Measurements from ENCODE around the gene MAP2. TPM values are rescaled to one million over a fixed set of nuclear protein-coding genes. Genes with fewer than 3 reads are reported as not detected.

Gene MAP2
- total RNA-seq, 1 donor from 2014 or later, result 119 TPM

- no peak overlapping the region for H3K4me3 Mint-ChIP-seq
- H3K36me3 Mint-ChIP-seq (ENCODE audit: low read depth), result peaks cover 5% of the 10 kb centered on the region
- H3K4me1 Mint-ChIP-seq, result no peaks in the 10 kb centered on the region
- H3K9me3 Mint-ChIP-seq, result no peaks in the 10 kb centered on the region
- H3K27ac Mint-ChIP-seq (ENCODE audit: unreplicated experiment), result no peak overlapping the region
- DNase-seq (ENCODE audit: low read depth, low spot score), result no peak
- TF ChIP-seq, protein P1, sequence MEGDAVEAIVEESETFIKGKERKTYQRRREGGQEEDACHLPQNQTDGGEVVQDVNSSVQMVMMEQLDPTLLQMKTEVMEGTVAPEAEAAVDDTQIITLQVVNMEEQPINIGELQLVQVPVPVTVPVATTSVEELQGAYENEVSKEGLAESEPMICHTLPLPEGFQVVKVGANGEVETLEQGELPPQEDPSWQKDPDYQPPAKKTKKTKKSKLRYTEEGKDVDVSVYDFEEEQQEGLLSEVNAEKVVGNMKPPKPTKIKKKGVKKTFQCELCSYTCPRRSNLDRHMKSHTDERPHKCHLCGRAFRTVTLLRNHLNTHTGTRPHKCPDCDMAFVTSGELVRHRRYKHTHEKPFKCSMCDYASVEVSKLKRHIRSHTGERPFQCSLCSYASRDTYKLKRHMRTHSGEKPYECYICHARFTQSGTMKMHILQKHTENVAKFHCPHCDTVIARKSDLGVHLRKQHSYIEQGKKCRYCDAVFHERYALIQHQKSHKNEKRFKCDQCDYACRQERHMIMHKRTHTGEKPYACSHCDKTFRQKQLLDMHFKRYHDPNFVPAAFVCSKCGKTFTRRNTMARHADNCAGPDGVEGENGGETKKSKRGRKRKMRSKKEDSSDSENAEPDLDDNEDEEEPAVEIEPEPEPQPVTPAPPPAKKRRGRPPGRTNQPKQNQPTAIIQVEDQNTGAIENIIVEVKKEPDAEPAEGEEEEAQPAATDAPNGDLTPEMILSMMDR (conservative IDR thresholded peaks at IDR 0.05), result no peak
- no peaks in the 10 kb centered on the region for H3K27me3 Mint-ChIP-seq (ENCODE audit: low read depth)
These were observed 123.9 kb downstream of the MAP2 start for GRCh38 chr2:209547726-209548125.

DNA sequence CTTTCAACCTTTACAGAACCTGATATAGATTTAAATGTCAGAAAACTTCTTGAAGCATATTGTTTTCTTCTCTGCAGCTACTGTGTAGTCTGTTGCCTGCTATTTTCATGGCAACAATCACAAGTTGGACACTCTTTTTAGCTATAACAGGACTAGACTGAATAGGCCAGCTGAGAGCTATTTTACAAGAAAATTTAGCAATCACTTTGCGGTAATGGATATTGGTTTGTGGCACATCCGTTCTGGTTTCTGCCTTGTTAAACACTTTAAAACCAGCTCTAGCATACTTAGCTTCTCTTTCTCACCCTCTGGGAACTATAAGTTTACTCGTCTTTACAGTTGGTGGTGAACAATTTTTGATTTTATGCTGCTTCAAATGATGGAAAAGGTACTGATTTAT, 125.7 kb downstream of the MAP2 start:
- no peaks in the 10 kb centered on the region for H3K9me3 Mint-ChIP-seq
- no peak for DNase-seq (ENCODE audit: low read depth, low spot score)
- H3K27me3 Mint-ChIP-seq (ENCODE audit: low read depth), result no peaks in the 10 kb centered on the region
- H3K4me3 Mint-ChIP-seq, result no peak overlapping the region
- no peak overlapping the region for H3K27ac Mint-ChIP-seq (ENCODE audit: unreplicated experiment)
- no peaks in the 10 kb centered on the region for H3K4me1 Mint-ChIP-seq
- TF ChIP-seq, protein P1 (conservative IDR thresholded peaks at IDR 0.05), result no peak
- H3K36me3 Mint-ChIP-seq (ENCODE audit: low read depth), result peaks cover 2% of the 10 kb centered on the region

GRCh38 chr2:209553913-209554312, 130.1 kb downstream of the MAP2 start:
- TF ChIP-seq, protein P1 (conservative IDR thresholded peaks at IDR 0.05), result no peak
- Mint-ChIP-seq H3K4me3 (no peak overlapping the region), H3K9me3 (peaks cover 3% of the 10 kb centered on the region), H3K27ac (ENCODE audit: unreplicated experiment) (no peak overlapping the region), H3K4me1 (no peaks in the 10 kb centered on the region), H3K36me3 (ENCODE audit: low read depth) (no peaks in the 10 kb centered on the region), H3K27me3 (ENCODE audit: low read depth) (no peaks in the 10 kb centered on the region)
- DNase-seq (ENCODE audit: low read depth, low spot score), result no peak

DNA sequence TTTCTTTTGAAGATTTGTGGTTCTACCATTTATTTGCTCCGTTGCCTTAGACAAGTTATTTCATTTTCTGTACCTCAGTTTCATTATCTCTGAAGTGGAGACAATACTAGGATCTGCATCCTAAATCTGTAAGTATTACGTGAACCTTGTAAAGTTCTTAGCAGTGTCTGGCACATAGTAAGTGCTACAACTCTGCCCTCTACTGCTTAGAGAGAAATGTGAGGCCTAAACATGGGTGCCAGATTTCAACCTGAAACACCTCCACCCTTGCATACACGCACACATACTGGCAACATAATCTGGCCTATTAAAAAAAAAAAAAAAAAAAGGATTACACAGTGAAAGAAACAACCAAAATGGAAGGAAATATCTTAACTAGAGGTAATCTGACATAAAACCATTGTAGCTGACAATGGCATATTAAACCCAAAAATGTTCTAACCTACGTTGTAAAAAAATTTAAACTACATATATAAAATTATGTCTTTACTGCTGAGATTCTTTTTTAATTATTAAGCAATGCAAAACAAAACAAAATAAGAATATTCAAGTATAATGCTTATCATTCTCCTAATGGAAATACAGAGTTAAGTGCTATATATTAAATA, 132.6 kb downstream of the MAP2 start:
- peaks cover 13% of the 10 kb centered on the region for H3K4me1 Mint-ChIP-seq
- peak overlapping the region; percentile 37 for H3K27ac Mint-ChIP-seq (ENCODE audit: unreplicated experiment)
- no peak for DNase-seq (ENCODE audit: low read depth, low spot score)

DNA sequence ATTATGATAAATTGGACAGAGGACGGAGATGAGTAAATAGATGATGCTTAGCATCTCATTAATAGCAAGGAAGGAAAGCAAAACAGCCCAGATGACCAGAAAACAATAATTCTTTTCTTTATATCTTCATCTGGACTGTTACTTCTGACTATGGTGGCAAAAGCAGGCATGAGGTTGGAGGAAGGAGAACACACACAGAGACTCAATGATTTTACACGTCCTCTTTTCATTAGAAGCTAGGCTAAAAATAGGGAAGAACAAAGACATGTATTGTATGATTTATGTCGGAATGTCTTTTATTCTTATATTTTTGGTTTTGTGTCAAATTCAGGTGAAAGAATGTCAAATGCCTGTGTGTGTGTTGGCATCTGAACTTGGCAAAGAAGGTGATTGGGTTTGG, 137.1 kb downstream of the MAP2 start:
- Mint-ChIP-seq H3K4me1 (peaks cover 23% of the 10 kb centered on the region), H3K36me3 (ENCODE audit: low read depth) (no peaks in the 10 kb centered on the region), H3K27ac (ENCODE audit: unreplicated experiment) (no peak overlapping the region), H3K27me3 (ENCODE audit: low read depth) (no peaks in the 10 kb centered on the region), H3K4me3 (no peak overlapping the region), H3K9me3 (peaks cover 3% of the 10 kb centered on the region)
- TF ChIP-seq, protein P1 (conservative IDR thresholded peaks at IDR 0.05), result no peak
- DNase-seq (ENCODE audit: low read depth, low spot score), result no peak

More for the DNA sequence above, 132.6 kb downstream of the MAP2 start:
- TF ChIP-seq, protein P1 (conservative IDR thresholded peaks at IDR 0.05), result peak; percentile 50
- Mint-ChIP-seq H3K36me3 (ENCODE audit: low read depth) (no peaks in the 10 kb centered on the region), H3K9me3 (peaks cover 3% of the 10 kb centered on the region), H3K4me3 (no peak overlapping the region), H3K27me3 (ENCODE audit: low read depth) (no peaks in the 10 kb centered on the region)

Measured in neural crest cell (in vitro differentiated cells).